WTC11 (cell line): ENCODE data around the gene NEURL3.

Experiments
- AFF4 ChIP-seq: sonication (generic); formaldehyde crosslinking; IDR thresholded peaks from 2 replicates; pipeline ENCODE4 v1.8.1; 2023; ENCODE audit warnings: mild to moderate bottlenecking, missing genetic modification reagents, borderline replicate concordance
- ATF1 ChIP-seq: sonication (generic); formaldehyde crosslinking; IDR thresholded peaks from 2 replicates; pipeline ENCODE4 v1.8.1; 2023; ENCODE audit warnings: mild to moderate bottlenecking, moderate library complexity, missing genetic modification reagents
- CREM ChIP-seq: sonication (generic); formaldehyde crosslinking; IDR thresholded peaks from 2 replicates; pipeline ENCODE4 v1.8.1; 2022; ENCODE audit warnings: mild to moderate bottlenecking, missing genetic modification reagents, moderate library complexity
- CTCF ChIP-seq: fragments of 200-600 bp; IDR thresholded peaks from 2 replicates; pipeline ENCODE4 v1.8.0; 2022; ENCODE audit warnings: antibody characterized with exemption
- ESRRA ChIP-seq: sonication (generic); formaldehyde crosslinking; IDR thresholded peaks from 2 replicates; pipeline ENCODE4 v1.8.1; 2022; ENCODE audit warnings: mild to moderate bottlenecking, missing genetic modification reagents, borderline replicate concordance
- ZNF138 ChIP-seq: sonication (generic); formaldehyde crosslinking; conservative IDR thresholded peaks from 2 replicates; pipeline ENCODE4 v1.8.1; 2022; ENCODE audit warnings: mild to moderate bottlenecking, moderate library complexity, missing genetic modification reagents

GRCh38 chr2:96485751-96486651, 19.2 kb downstream of the NEURL3 start:
- TF ChIP-seq CTCF = no peak
- TF ChIP-seq ZNF138 (CRISPR knock-in tag) = no peak
- TF ChIP-seq ESRRA (CRISPR knock-in tag) = no peak
- TF ChIP-seq AFF4 (CRISPR knock-in tag) = no peak
- TF ChIP-seq CREM (CRISPR knock-in tag) = no peak
- TF ChIP-seq ATF1 = no peak
